HG02885 (cell line): ENCODE results near the gene RSRC2.

Experiments used
- ATAC-seq: cut with Tn5 transposase; IDR thresholded peaks from one replicate; pipeline ENCODE4 v1.9.1; 2021; ENCODE audit warnings: mild to moderate bottlenecking; ENCODE audit not compliant: unreplicated experiment, poor library complexity

RSRC2 gene

GRCh38 chr12:122454739-122455138 is 72.0 kb downstream of the RSRC2 start:
- no peak for ATAC-seq

- no peak for ATAC-seq
Measured at GRCh38 chr12:122454250-122454721, 72.5 kb downstream of the RSRC2 start.
